GM10847 (cell line): ENCODE measurements around the gene BRSK2.

Source experiments
- POLR2A ChIP-seq: IDR thresholded peaks from 2 replicates; pipeline ENCODE4 v1.6.1; 2011; ENCODE audit not compliant: insufficient read length; ENCODE audit errors: extremely low read depth

Gene BRSK2

GRCh38 chr11:1501421-1502167 lies 111.9 kb downstream of the BRSK2 start:
- TF ChIP-seq POLR2A: no peak

GRCh38 chr11:1502168-1502953 lies 112.6 kb downstream of the BRSK2 start:
- no peak for TF ChIP-seq POLR2A

- TF ChIP-seq POLR2A: no peak
These were observed 113.4 kb downstream of the BRSK2 start for GRCh38 chr11:1502954-1503707.

- TF ChIP-seq POLR2A: no peak
These were observed 114.0 kb downstream of the BRSK2 start for GRCh38 chr11:1503708-1504104.

GRCh38 chr11:1504138-1504537 lies 114.4 kb downstream of the BRSK2 start:
- TF ChIP-seq POLR2A: no peak

GRCh38 chr11:1504581-1505290 lies 115.0 kb downstream of the BRSK2 start:
- TF ChIP-seq POLR2A: no peak

GRCh38 chr11:1505480-1505879 lies 115.7 kb downstream of the BRSK2 start:
- TF ChIP-seq POLR2A: no peak

GRCh38 chr11:1506981-1507380 lies 117.2 kb downstream of the BRSK2 start:
- TF ChIP-seq POLR2A: no peak

- TF ChIP-seq POLR2A: no peak
These were observed 117.8 kb downstream of the BRSK2 start for GRCh38 chr11:1507381-1508140.

- no peak for TF ChIP-seq POLR2A
These were observed 118.8 kb downstream of the BRSK2 start for GRCh38 chr11:1508491-1508891.

GRCh38 chr11:1508986-1509385 lies 119.3 kb downstream of the BRSK2 start:
- no peak for TF ChIP-seq POLR2A

- no peak for TF ChIP-seq POLR2A
These were observed 120.0 kb downstream of the BRSK2 start for GRCh38 chr11:1509626-1510255.

GRCh38 chr11:1510928-1511327 lies 121.2 kb downstream of the BRSK2 start:
- no peak for TF ChIP-seq POLR2A

GRCh38 chr11:1511937-1512496 lies 122.3 kb downstream of the BRSK2 start:
- TF ChIP-seq POLR2A: no peak
